GM12878 (cell line): ENCODE data around the gene CLINT1. TPM values are rescaled to one million over a fixed set of nuclear protein-coding genes. Genes with fewer than 3 reads are reported as not detected.

Source experiments
- ATAC-seq: fragments of 200-7000 bp; cut with Tn5 transposase; 3 replicates; pipeline ENCODE4 v1.9.1; 2020; ENCODE audit warnings: mild to moderate bottlenecking, moderate library complexity
- BruUV-seq: library from RNA; stranded (reverse); fragments of 400-500 nt; replicated peaks from 2 replicates; lab custom pipeline; 2021; lab: Mats Ljungman, UMichigan
- CTCF ChIA-PET: fragments of 300-600 bp; sonication (Branson Sonifier 250); formaldehyde crosslinking; extraction: SDS; loops from one replicate; lab custom pipeline; 2021; ENCODE audit warnings: inconsistent platforms; lab: Yijun Ruan, JAX
- POLR2A ChIA-PET: fragments of 350-600 bp; formaldehyde crosslinking; extraction: SDS; loops from one replicate; lab custom pipeline; 2021; ENCODE audit warnings: inconsistent platforms; lab: Charles Lee
- RAD21 ChIA-PET: fragments of 300-600 bp; sonication (Branson Sonifier 250); formaldehyde crosslinking; loops from one replicate; lab custom pipeline; 2023; ENCODE audit warnings: antibody characterized with exemption; ENCODE audit not compliant: unreplicated experiment; lab: Charles Lee
- SMC1A ChIA-PET: fragments of 300-600 bp; sonication (Branson Sonifier 250); formaldehyde crosslinking; loops from one replicate; lab custom pipeline; 2023; ENCODE audit not compliant: unreplicated experiment, uncharacterized antibody; lab: Charles Lee
- DNase-seq: peaks from one replicate; pipeline ENCODE4 v3.0.0-alpha.2; 2011; ENCODE audit warnings: low read depth, low spot score
- FAIRE-seq: peaks from 3 replicates; lab custom pipeline; 2011; peaks lifted over from hg19 to GRCh38; lab: Jason Lieb, UNC
- H2AFZ ChIP-seq: 2 replicates; pipeline ENCODE4 v1.6.0; 2011; ENCODE audit warnings: low read depth, low read length, control low read depth; ENCODE audit not compliant: control insufficient read depth
- H3K27ac ChIP-seq: 2 replicates; pipeline ENCODE4 v1.5.1; 2011; ENCODE audit warnings: control low read depth; ENCODE audit not compliant: control insufficient read depth, insufficient read depth
- H3K27me3 ChIP-seq, 2 experiments: replicated peaks in 1 of 2; 2 replicates each; pipeline versions ENCODE4 v1.6.0 to v1.6.1; 2011; ENCODE audit warnings: low read length in 1 of 2; ENCODE audit not compliant: control insufficient read depth in 2 of 2, insufficient read depth in 2 of 2
- H3K36me3 ChIP-seq, 2 experiments: 2 replicates each; pipeline ENCODE4 v1.5.1; 2011; ENCODE audit warnings: low read length in 1 of 2; ENCODE audit not compliant: control insufficient read depth in 2 of 2, insufficient read depth in 2 of 2
- H3K4me1 ChIP-seq: 2 replicates; pipeline ENCODE4 v1.6.1; 2011; ENCODE audit warnings: mild to moderate bottlenecking, low read length, moderate library complexity, mixed read lengths; ENCODE audit not compliant: control insufficient read depth, insufficient read depth
- H3K4me2 ChIP-seq: 2 replicates; pipeline ENCODE4 v1.6.0; 2011; ENCODE audit warnings: control low read depth; ENCODE audit not compliant: control insufficient read depth, insufficient read depth
- H3K4me3 ChIP-seq: fragments of 200-600 bp; sonication (generic); 2 replicates; pipeline ENCODE4 v1.5.1; 2016
- H3K79me2 ChIP-seq: 2 replicates; pipeline ENCODE4 v1.6.0; 2011; ENCODE audit warnings: low read length; ENCODE audit not compliant: control insufficient read depth, insufficient read depth
- H3K9ac ChIP-seq: 2 replicates; pipeline ENCODE4 v1.8.0; 2011; ENCODE audit warnings: low read length, control low read depth, mixed read lengths; ENCODE audit not compliant: control insufficient read depth, insufficient read depth
- H3K9me3 ChIP-seq: replicated peaks from 3 replicates; pipeline ENCODE4 v1.5.1; 2011; ENCODE audit warnings: mild to moderate bottlenecking, low read length; ENCODE audit not compliant: control insufficient read depth, insufficient read depth
- H4K20me1 ChIP-seq: 2 replicates; pipeline ENCODE4 v1.6.0; 2011; ENCODE audit not compliant: control insufficient read depth, insufficient read depth
- ASH2L ChIP-seq: fragments of 300-600, 200-600 bp; sonication (generic); IDR thresholded peaks from 2 replicates; pipeline ENCODE4 v1.6.1; 2017; ENCODE audit warnings: low read depth, mild to moderate bottlenecking, borderline replicate concordance
- CBX3 ChIP-seq: fragments of 200-600 bp; sonication (generic); IDR thresholded peaks from 2 replicates; pipeline ENCODE4 v1.6.1; 2016; ENCODE audit warnings: low read depth, borderline replicate concordance
- ELK1 ChIP-seq: IDR thresholded peaks from 2 replicates; pipeline ENCODE4 v1.6.1; 2012; ENCODE audit warnings: low read depth, low read length, improper control_type of control experiment
- EZH2 ChIP-seq: IDR thresholded peaks from 2 replicates; pipeline ENCODE4 v1.6.1; 2012; ENCODE audit warnings: low read depth, mild to moderate bottlenecking, control low read depth, inconsistent platforms, low read length, borderline replicate concordance; ENCODE audit not compliant: control insufficient read depth
- IRF4 ChIP-seq: IDR thresholded peaks from 2 replicates; pipeline ENCODE4 v1.6.1; 2011; ENCODE audit warnings: low read depth, low read length
- MAX ChIP-seq: IDR thresholded peaks from 2 replicates; pipeline ENCODE4 v1.6.1; 2012; ENCODE audit warnings: low read depth, low read length, improper control_type of control experiment
- POLR2A ChIP-seq: IDR thresholded peaks from 2 replicates; pipeline ENCODE4 v1.6.1; 2011; ENCODE audit warnings: low read depth, mild to moderate bottlenecking, low read length
- POU2F2 ChIP-seq: IDR thresholded peaks from 3 replicates; pipeline ENCODE4 v1.6.1; 2011; ENCODE audit warnings: low read depth, mild to moderate bottlenecking, low read length, borderline replicate concordance
- RBBP5 ChIP-seq: fragments of 200-600 bp; sonication (generic); conservative IDR thresholded peaks from 2 replicates; pipeline ENCODE4 v1.6.1; 2016
- RCOR1 ChIP-seq: conservative IDR thresholded peaks from 2 replicates; pipeline ENCODE4 v1.6.1; 2012; ENCODE audit warnings: low read depth, low read length, improper control_type of control experiment
- REST ChIP-seq: IDR thresholded peaks from 2 replicates; pipeline ENCODE4 v1.6.1; 2012; ENCODE audit warnings: mild to moderate bottlenecking, low read depth, low read length
- SIX5 ChIP-seq: IDR thresholded peaks from 2 replicates; pipeline ENCODE4 v1.6.1; 2011; ENCODE audit warnings: mild to moderate bottlenecking, low read depth, low read length, moderate library complexity; ENCODE audit not compliant: severe bottlenecking
- SMAD5 ChIP-seq: IDR thresholded peaks from 2 replicates; pipeline ENCODE4 v1.6.1; 2016; ENCODE audit warnings: antibody characterized with exemption, low read depth
- TCF3 ChIP-seq: IDR thresholded peaks from 2 replicates; pipeline ENCODE4 v1.6.1; 2012; ENCODE audit warnings: low read depth, mild to moderate bottlenecking, low read length, borderline replicate concordance; ENCODE audit not compliant: insufficient read depth
- YBX1 ChIP-seq: fragments of 450-650 bp; IDR thresholded peaks from 2 replicates; pipeline ENCODE4 v1.6.1; 2016; ENCODE audit warnings: antibody characterized with exemption
- ZBTB40 ChIP-seq: fragments of 450-650 bp; IDR thresholded peaks from 2 replicates; pipeline ENCODE4 v1.6.1; 2016; ENCODE audit warnings: mild to moderate bottlenecking, moderate library complexity, borderline replicate concordance
- WGBS: methylation state at CpG from one replicate; pipeline ENCODE4 v1.1.6; 2016; ENCODE audit warnings: low lambda C conversion rate; ENCODE audit not compliant: insufficient replicate concordance, insufficient coverage; ENCODE audit errors: missing lambda C conversion rate; 5-methylcytosine and 5-hydroxymethylcytosine counted together
- in situ Hi-C: fragments of 300-500 bp; cut with MboI; formaldehyde crosslinking; loops from 9 replicates; pipeline ENCODE4 v1.14.3; 2018; ENCODE audit warnings: mixed read lengths
- intact Hi-C: fragments of 100-400 bp; cut with micrococcal nuclease; formaldehyde crosslinking; loops from one replicate; pipeline ENCODE4 v1.14.2; 2022; ENCODE audit not compliant: unreplicated experiment
- polyA plus RNA-seq, 11 experiments: library from polyadenylated mRNA; depleted of rRNA in 4 of 11; unstranded in 6 of 11; stranded (reverse) in 5 of 11; fragments of >200 nt; fragmentation: Nextera tagmentation in 4 of 11; fragmentation: Illumina TruSeq in 1 of 11; extraction: Ambion mirVana in 4 of 11; extraction: Trizol in 1 of 11; gene quantifications; 1 replicate in 1 of 11; 2 replicates in 10 of 11; pipeline versions ENCODE4 v1.2.1 to v1.2.3, GENCODE V29; 2011 to 2016; ENCODE audit warnings: inconsistent platforms in 2 of 11, missing spikeins in 2 of 11, low read depth in 1 of 11
- total RNA-seq, 4 experiments: library from RNA; depleted of rRNA in 3 of 4; stranded (reverse); fragments of >200 nt in 3 of 4; fragmentation: Illumina TruSeq in 1 of 4; extraction: Trizol in 1 of 4; gene quantifications; 2 replicates each; pipeline versions ENCODE4 v1.2.1 to v1.2.3, GENCODE V29; 2013 to 2021

The CLINT1 gene
- total and polyA plus RNA-seq, 10 of the 15 experiments (the other 5 are each of a cell fraction or from before 2014, with no cell fraction given) = 30.0 to 136 (median 105) TPM

- H3K9me3 ChIP-seq = no peaks in the 10 kb centered on the region
- ChIA-PET POLR2A (no interaction called here), RAD21 (no interaction called here), SMC1A (no interaction called here), CTCF (interaction anchor here (0.7 to 2.1 kb wide), 4 partner anchors 9 to 1365 kb away, joined by 3 to 9 read pairs (median 4); no protein-coding TSS in a partner anchor)
- H3K4me2 ChIP-seq = no peak overlapping the region
- H3K4me3 ChIP-seq = no peak overlapping the region
- no peak overlapping the region for H3K9ac ChIP-seq
- H3K36me3 ChIP-seq = no peaks in the 10 kb centered on the region
- intact Hi-C loops (no loop called here), in situ Hi-C loops (loop anchor here (10.0 kb wide), 1 partner anchor 1367 kb away; no protein-coding TSS in a partner anchor)
- no peak overlapping the region for H3K27ac ChIP-seq
- ATAC-seq (no peak), DNase-seq (no peak), FAIRE-seq (no peak)
- no peaks in the 10 kb centered on the region for H3K79me2 ChIP-seq
- no peaks in the 10 kb centered on the region for H3K27me3 ChIP-seq
- 28% methylated on average over 3 of the region's 3 CpGs for WGBS
- H2AFZ ChIP-seq = no peak overlapping the region
- H4K20me1 ChIP-seq = peaks cover 2% of the 10 kb centered on the region; the same call in 1 of the 2 replicates
- no peaks in the 10 kb centered on the region for H3K4me1 ChIP-seq
- no TSS peak for BruUV-seq
- TF ChIP-seq ELK1 (no peak), CBX3 (no peak), YBX1 (no peak), EZH2 (no peak), IRF4 (no peak), SMAD5 (no peak), POLR2A (no peak), ZBTB40 (no peak), SIX5 (no peak), TCF3 (no peak), RBBP5 (no peak), REST (no peak), POU2F2 (no peak), ASH2L (no peak), RCOR1 (no peak), MAX (no peak)
Measured at GRCh38 chr5:157767689-157768088, 91.3 kb downstream of the CLINT1 start.
